Measurements from ENCODE around the gene SPAG9.

- TF ChIP-seq POLR2A (IDR thresholded peaks at IDR 0.05; ENCODE audit: low read depth), result no peak
- TF ChIP-seq, protein P1, sequence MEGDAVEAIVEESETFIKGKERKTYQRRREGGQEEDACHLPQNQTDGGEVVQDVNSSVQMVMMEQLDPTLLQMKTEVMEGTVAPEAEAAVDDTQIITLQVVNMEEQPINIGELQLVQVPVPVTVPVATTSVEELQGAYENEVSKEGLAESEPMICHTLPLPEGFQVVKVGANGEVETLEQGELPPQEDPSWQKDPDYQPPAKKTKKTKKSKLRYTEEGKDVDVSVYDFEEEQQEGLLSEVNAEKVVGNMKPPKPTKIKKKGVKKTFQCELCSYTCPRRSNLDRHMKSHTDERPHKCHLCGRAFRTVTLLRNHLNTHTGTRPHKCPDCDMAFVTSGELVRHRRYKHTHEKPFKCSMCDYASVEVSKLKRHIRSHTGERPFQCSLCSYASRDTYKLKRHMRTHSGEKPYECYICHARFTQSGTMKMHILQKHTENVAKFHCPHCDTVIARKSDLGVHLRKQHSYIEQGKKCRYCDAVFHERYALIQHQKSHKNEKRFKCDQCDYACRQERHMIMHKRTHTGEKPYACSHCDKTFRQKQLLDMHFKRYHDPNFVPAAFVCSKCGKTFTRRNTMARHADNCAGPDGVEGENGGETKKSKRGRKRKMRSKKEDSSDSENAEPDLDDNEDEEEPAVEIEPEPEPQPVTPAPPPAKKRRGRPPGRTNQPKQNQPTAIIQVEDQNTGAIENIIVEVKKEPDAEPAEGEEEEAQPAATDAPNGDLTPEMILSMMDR (IDR thresholded peaks at IDR 0.05), result no peak
Measured at GRCh38 chr17:50916708-50917417, 203.8 kb downstream of the SPAG9 start.
